Stimulated activated CD8-positive, alpha-beta memory T cell treated with anti-CD3 and anti-CD28 coated beads, Interleukin-7, amount 100 ng/mL, for 48 hours (primary cell): Measurements from ENCODE around the gene PLSCR5.
A peak's percentile ranks its signal among the peaks of the same experiment; 100 is the strongest.

ENCODE experiments used
- DNase-seq, 2 donors: peaks; one replicate each; pipeline ENCODE4 v3.0.0-alpha.2; 2020; ENCODE audit warnings: low read depth in 1 of 2; ENCODE audit errors: extremely low read depth in 1 of 2

The PLSCR5 gene

GRCh38 chr3:146544929-146545528, 60.1 kb downstream of the PLSCR5 start:
- DNase-seq = no peak

DNA sequence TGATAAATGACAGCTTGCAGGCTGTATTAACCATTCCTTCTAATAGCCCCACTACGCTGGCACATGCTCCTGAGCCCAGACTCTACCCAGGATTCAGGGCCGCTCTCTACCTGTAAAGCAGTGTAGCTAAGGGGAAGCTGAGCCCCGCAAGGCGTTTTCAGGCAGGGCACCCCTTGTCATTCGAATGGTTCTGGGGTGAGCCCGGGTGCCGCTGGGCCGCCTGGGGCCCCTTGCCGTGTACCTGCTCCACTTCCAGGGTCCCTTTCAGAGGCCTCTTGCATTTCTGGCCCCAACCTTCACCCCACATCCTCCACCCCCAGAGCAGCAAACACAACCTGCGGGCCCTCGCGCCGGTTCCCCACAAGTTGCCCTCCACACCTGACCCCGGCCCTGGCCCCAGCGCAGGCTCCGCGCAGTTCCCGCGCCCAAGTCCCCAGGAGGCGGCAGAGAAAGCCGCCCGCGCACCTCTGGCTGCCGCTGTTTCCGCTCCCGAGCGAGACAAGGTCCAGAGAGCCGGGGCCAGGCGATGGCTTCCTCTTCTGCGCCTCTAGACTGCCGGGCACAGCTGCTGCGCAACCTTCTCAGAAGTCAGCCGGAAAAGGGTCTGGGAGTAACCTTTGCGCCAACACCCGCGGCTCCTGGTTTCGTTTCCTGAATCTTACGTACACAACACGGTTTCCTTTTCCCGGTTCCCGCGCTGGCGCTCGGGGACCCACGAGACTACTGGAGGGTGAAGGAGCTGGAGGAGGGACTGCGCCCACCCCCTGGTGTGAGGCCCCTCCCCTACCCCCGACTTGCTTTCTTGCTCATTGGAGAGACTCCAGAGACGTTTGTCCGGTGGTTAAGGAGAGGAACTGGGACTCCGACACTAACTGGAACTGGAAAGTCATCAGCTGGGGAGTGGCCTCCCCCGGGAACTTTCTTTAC, 60.9 kb downstream of the PLSCR5 start, which contains the start of gene PLSCR1:
Gene PLSCR1 (minus strand): TSS at position 606 of the 927 bp plus-strand sequence. CDS start 8,055 bp downstream, outside the sequence.
- DNase-seq = peak; percentile 71 to 86

DNA sequence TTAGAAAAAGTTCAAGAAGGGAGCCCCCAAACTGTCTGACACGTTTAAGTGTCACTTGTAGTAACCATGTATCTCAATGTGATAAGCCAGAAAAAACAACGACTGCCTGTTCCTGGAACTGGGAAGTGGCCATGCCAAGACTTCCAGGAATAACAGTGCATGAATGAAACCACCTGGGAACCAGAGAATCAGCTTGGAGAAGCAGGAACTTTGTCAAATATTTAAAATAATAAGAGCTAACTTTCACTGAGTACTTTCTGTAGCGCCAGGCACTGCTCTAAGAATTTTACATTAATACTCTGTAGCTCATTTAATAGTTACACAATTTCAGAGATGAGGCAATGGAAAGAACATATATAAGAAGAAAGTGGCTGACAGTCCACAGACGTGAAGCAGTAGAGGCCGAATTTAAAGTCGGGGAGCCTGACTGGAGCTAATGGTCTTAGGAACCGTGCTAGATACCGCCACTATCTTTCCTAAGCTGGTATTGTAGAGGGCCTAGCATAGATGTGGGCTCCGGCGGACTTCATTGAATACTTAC, 61.6 kb downstream of the PLSCR5 start:
- no peak for DNase-seq

DNA sequence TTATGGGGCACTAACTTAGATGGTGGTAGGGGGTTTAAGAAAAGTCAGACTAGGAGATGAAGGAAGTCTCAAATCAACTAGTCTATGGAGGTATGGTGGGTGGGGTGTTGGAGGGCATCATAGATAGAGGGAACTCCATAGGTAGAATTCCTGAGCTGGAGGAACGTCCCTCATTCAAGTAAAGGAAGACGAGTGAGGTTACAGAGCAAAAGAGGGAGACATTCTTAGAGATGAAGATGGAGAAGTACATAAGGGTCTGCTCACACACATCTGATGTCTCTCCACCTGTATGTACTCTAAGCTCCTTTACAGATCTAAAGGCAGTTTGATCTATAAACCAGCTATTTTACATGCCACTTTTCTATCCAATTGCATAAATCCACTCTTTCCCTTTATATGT, 62.2 kb downstream of the PLSCR5 start:
- DNase-seq = no peak

GRCh38 chr3:146542179-146542578, 63.0 kb downstream of the PLSCR5 start:
- DNase-seq = peak in 1 of 2 donors; percentile 10

GRCh38 chr3:146540978-146541377, 64.2 kb downstream of the PLSCR5 start:
- DNase-seq = no peak

DNA sequence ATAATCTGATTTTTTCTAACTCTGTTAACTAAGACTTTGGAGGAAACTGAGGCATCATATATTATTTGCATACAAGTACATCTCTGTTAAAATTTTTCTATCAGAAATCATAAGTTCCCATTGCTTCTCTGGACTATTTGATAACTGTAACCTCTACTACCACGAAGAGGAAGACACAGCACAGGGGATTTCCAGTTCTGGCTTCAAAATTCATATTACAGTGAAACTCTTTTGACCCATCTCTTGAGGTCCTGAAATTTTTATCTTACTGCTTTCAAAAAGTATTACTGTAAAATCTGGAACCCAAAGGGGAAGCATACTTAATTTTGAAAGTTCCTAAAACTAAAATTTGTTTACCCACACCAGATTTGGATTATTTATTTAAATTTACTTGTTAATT, 64.9 kb downstream of the PLSCR5 start:
- no peak for DNase-seq

GRCh38 chr3:146539315-146539714, 65.8 kb downstream of the PLSCR5 start:
- DNase-seq = no peak

- no peak for DNase-seq
These were observed 67.5 kb downstream of the PLSCR5 start for GRCh38 chr3:146537603-146538002.

GRCh38 chr3:146536681-146537080, 68.5 kb downstream of the PLSCR5 start:
- no peak for DNase-seq
